H1 (cell line): Measurements from ENCODE around the gene CTTNBP2. TPM values are rescaled to one million over a fixed set of nuclear protein-coding genes. Genes with fewer than 3 reads are reported as not detected.

Source experiments
- CTCF ChIA-PET: fragments of 300-600 bp; sonication (Branson Sonifier 250); formaldehyde crosslinking; loops from one replicate; lab custom pipeline; 2021; ENCODE audit not compliant: partially characterized antibody; lab: Charles Lee
- POLR2A ChIA-PET: fragments of 300-600 bp; sonication (Branson Sonifier 250); formaldehyde crosslinking; loops from one replicate; lab custom pipeline; 2021; ENCODE audit warnings: inconsistent platforms; ENCODE audit not compliant: partially characterized antibody; lab: Charles Lee
- DNase-seq, 2 experiments: peaks; one replicate each; pipeline versions ENCODE4 v3.0.0 to v3.0.0-alpha.2; 2010 to 2022; ENCODE audit warnings: low spot score in 2 of 2, low read depth in 1 of 2, mixed read lengths in 1 of 2
- FAIRE-seq: peaks from 2 replicates; lab custom pipeline; 2011; peaks lifted over from hg19 to GRCh38; lab: Jason Lieb, UNC
- H2AFZ ChIP-seq: 2 replicates; pipeline ENCODE4 v1.8.1; 2012; ENCODE audit warnings: low read length, inconsistent platforms
- H2AK5ac ChIP-seq: 2 replicates; pipeline ENCODE4 v1.6.1; 2013; ENCODE audit warnings: low read depth, low read length
- H2BK120ac ChIP-seq: replicated peaks from 2 replicates; pipeline ENCODE3; 2013; ENCODE audit warnings: low read depth, low read length, inconsistent platforms
- H2BK12ac ChIP-seq: 2 replicates; pipeline ENCODE4 v1.6.1; 2013; ENCODE audit warnings: low read depth, low read length
- H2BK15ac ChIP-seq: 2 replicates; pipeline ENCODE4 v1.6.1; 2013; ENCODE audit warnings: low read length
- H2BK20ac ChIP-seq: 2 replicates; pipeline ENCODE4 v1.6.1; 2013; ENCODE audit warnings: low read length
- H2BK5ac ChIP-seq: 2 replicates; pipeline ENCODE4 v1.6.1; 2013; ENCODE audit warnings: low read depth, low read length
- H3K14ac ChIP-seq: 2 replicates; pipeline ENCODE4 v1.6.1; 2013; ENCODE audit warnings: inconsistent platforms; ENCODE audit not compliant: insufficient read length
- H3K18ac ChIP-seq: 2 replicates; pipeline ENCODE4 v1.6.1; 2013; ENCODE audit warnings: low read length; ENCODE audit errors: extremely low read depth
- H3K23ac ChIP-seq: 2 replicates; pipeline ENCODE4 v1.6.1; 2013; ENCODE audit warnings: inconsistent platforms; ENCODE audit not compliant: insufficient read length
- H3K23me2 ChIP-seq: 2 replicates; pipeline ENCODE4 v1.6.1; 2013; ENCODE audit warnings: low read depth, low read length
- H3K27ac ChIP-seq: 2 replicates; pipeline ENCODE4 v1.6.1; 2011; ENCODE audit warnings: low read depth, low read length, inconsistent platforms
- H3K27me3 ChIP-seq, 4 experiments: replicated peaks in 1 of 4; 1 replicate in 1 of 4; 2 replicates in 3 of 4; pipeline versions ENCODE4 v1.6.1 to v1.8.1; 2011 to 2013; ENCODE audit warnings: low read length in 3 of 4, mild to moderate bottlenecking in 3 of 4, inconsistent platforms in 2 of 4, mixed read lengths in 2 of 4, moderate library complexity in 1 of 4; ENCODE audit not compliant: control insufficient read depth in 3 of 4, insufficient read depth in 3 of 4; ENCODE audit errors: extremely low read depth in 1 of 4
- H3K36me3 ChIP-seq, 4 experiments: 2 replicates each; pipeline versions ENCODE4 v1.6.1 to v1.8.1; 2011 to 2013; ENCODE audit warnings: mild to moderate bottlenecking in 4 of 4, low read length in 3 of 4, moderate library complexity in 2 of 4, control low read depth in 1 of 4, inconsistent platforms in 1 of 4; ENCODE audit not compliant: insufficient read depth in 4 of 4, control insufficient read depth in 2 of 4
- H3K4ac ChIP-seq: replicated peaks from 2 replicates; pipeline ENCODE3; 2013; ENCODE audit warnings: low read length, low read depth, mixed read lengths, inconsistent platforms; ENCODE audit not compliant: insufficient read length
- H3K4me1 ChIP-seq, 4 experiments: replicated peaks in 1 of 4; 1 replicate in 1 of 4; 2 replicates in 3 of 4; pipeline versions ENCODE4 v1.6.1 to v1.8.1; 2011 to 2013; ENCODE audit warnings: low read length in 3 of 4, inconsistent platforms in 2 of 4, mixed read lengths in 1 of 4; ENCODE audit not compliant: insufficient read depth in 4 of 4, control insufficient read depth in 3 of 4
- H3K4me2 ChIP-seq, 2 experiments: 2 replicates each; pipeline versions ENCODE4 v1.6.1 to v1.8.1; 2011 to 2013; ENCODE audit warnings: low read depth in 2 of 2, low read length in 2 of 2, control low read depth in 1 of 2, inconsistent platforms in 1 of 2, mild to moderate bottlenecking in 1 of 2; ENCODE audit not compliant: insufficient read depth in 1 of 2
- H3K4me3 ChIP-seq, 4 experiments: fragments of 200-600, 300-600 bp in 1 of 4; sonication (generic), shearing (Covaris generic), sonication (Bioruptor Twin) in 1 of 4; 2 replicates each; pipeline versions ENCODE4 v1.5.1 to v1.8.1; 2011 to 2016; ENCODE audit warnings: low read length in 4 of 4, low read depth in 3 of 4, control low read depth in 2 of 4, inconsistent platforms in 2 of 4, mild to moderate bottlenecking in 2 of 4, mixed read lengths in 1 of 4, moderate library complexity in 1 of 4; ENCODE audit not compliant: insufficient read depth in 2 of 4; ENCODE audit errors: extremely low read depth in 1 of 4
- H3K56ac ChIP-seq: replicated peaks from 2 replicates; pipeline ENCODE3; 2013; ENCODE audit warnings: low read depth, mild to moderate bottlenecking, mixed read lengths, low read length, inconsistent platforms; ENCODE audit not compliant: insufficient read length
- H3K79me1 ChIP-seq: 2 replicates; pipeline ENCODE4 v1.6.1; 2013; ENCODE audit warnings: low read depth, low read length, control low read depth
- H3K79me2 ChIP-seq, 2 experiments: 2 replicates each; pipeline versions ENCODE4 v1.6.1 to v1.8.1; 2012 to 2013; ENCODE audit warnings: low read length in 2 of 2, mild to moderate bottlenecking in 2 of 2, inconsistent platforms in 1 of 2; ENCODE audit not compliant: insufficient read depth in 2 of 2, control insufficient read depth in 1 of 2
- H3K9ac ChIP-seq, 4 experiments: replicated peaks in 1 of 4; 1 replicate in 1 of 4; 2 replicates in 3 of 4; pipeline versions ENCODE4 v1.6.1 to v1.8.1; 2011 to 2013; ENCODE audit warnings: low read depth in 3 of 4, low read length in 3 of 4, control low read depth in 2 of 4, mild to moderate bottlenecking in 2 of 4, moderate library complexity in 2 of 4, inconsistent platforms in 1 of 4; ENCODE audit errors: extremely low read depth in 1 of 4
- H3K9me3 ChIP-seq, 2 experiments: 2 replicates each; pipeline versions ENCODE4 v1.6.1 to v1.8.1; 2012 to 2013; ENCODE audit warnings: mild to moderate bottlenecking in 2 of 2, moderate library complexity in 2 of 2, control low read depth in 1 of 2, inconsistent platforms in 1 of 2, low read depth in 1 of 2, low read length in 1 of 2, mixed read lengths in 1 of 2; ENCODE audit not compliant: insufficient read depth in 2 of 2
- H4K20me1 ChIP-seq, 2 experiments: replicated peaks in 1 of 2; 2 replicates each; pipeline versions ENCODE3 to v1.8.1; 2011 to 2013; ENCODE audit warnings: inconsistent platforms in 2 of 2, low read length in 2 of 2, mild to moderate bottlenecking in 1 of 2; ENCODE audit not compliant: insufficient read depth in 2 of 2, control insufficient read depth in 1 of 2
- H4K5ac ChIP-seq: 2 replicates; pipeline ENCODE4 v1.6.1; 2013; ENCODE audit warnings: low read length, low read depth, mixed read lengths, inconsistent platforms; ENCODE audit not compliant: insufficient read length
- H4K8ac ChIP-seq: 2 replicates; pipeline ENCODE4 v1.8.0; 2013; ENCODE audit warnings: mild to moderate bottlenecking, moderate library complexity, low read length, inconsistent platforms; ENCODE audit not compliant: insufficient read depth; ENCODE audit errors: extremely low read depth
- H4K91ac ChIP-seq: replicated peaks from 2 replicates; pipeline ENCODE3; 2013; ENCODE audit warnings: low read length, mixed read lengths, inconsistent platforms; ENCODE audit not compliant: insufficient read length
- MAX ChIP-seq: IDR thresholded peaks from 2 replicates; pipeline ENCODE4 v1.6.1; 2012; ENCODE audit warnings: inconsistent platforms
- WGBS, 2 experiments: shearing (Covaris generic) in 1 of 2; methylation state at CpG; one replicate each; pipeline versions ENCODE4 v1.1.6 to v1.1.7; 2013 to 2015; ENCODE audit warnings: low lambda C conversion rate in 2 of 2, mixed read lengths in 2 of 2, inconsistent platforms in 1 of 2, low coverage in 1 of 2, missing lambda C conversion rate in 1 of 2; ENCODE audit not compliant: insufficient replicate concordance in 2 of 2, insufficient coverage in 1 of 2, insufficient read length in 1 of 2; ENCODE audit errors: extremely low coverage in 1 of 2, missing lambda C conversion rate in 1 of 2; 5-methylcytosine and 5-hydroxymethylcytosine counted together
- polyA plus RNA-seq, 7 experiments: library from polyadenylated mRNA; depleted of rRNA in 3 of 7; stranded (reverse) in 5 of 7; unstranded in 2 of 7; fragments of >200 nt in 5 of 7; fragments of 200-250 nt in 2 of 7; gene quantifications; 1 replicate in 5 of 7; 2 replicates in 1 of 7; 4 replicates in 1 of 7; pipeline versions ENCODE4 v1.2.1 to v1.2.3, GENCODE V29; 2011 to 2013; ENCODE audit warnings: missing spikeins in 2 of 7, mixed read lengths in 2 of 7
- total RNA-seq: library from RNA; stranded (reverse); fragmentation: NEBNext Ultra II Directional; extraction: Animal tissue kit (Norgen Biotek cat#: 25700); gene quantifications from 2 replicates; pipeline ENCODE4 v1.2.1, GENCODE V29; 2021

Gene CTTNBP2
- total and polyA plus RNA-seq, 2 of the 8 experiments (the other 6 are each of a cell fraction or from before 2014, with no cell fraction given): 15.3 to 35.1 TPM

DNA sequence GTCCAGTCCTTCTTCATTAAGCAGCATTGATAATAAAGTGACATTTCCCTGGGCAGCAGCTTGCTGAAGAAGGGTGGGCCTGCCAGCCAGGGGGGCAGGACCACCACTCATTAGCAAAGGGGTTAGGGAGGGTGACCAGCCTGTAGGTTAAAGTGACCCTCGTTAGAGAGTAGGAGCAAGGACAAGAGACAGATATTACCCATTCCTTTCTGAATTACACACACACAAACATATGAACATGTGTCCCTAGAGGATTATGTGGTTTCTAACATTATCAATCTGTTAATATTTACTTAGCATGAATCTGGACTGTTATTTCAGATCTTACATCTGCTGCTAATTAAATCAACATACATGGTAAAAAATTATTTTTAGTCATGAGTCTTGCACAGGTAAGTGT lies 88.9 kb downstream of the CTTNBP2 start:
- Histone ChIP-seq H3K27ac (no peak overlapping the region), H2BK20ac (no peak overlapping the region), H3K56ac (no peak overlapping the region), H3K9ac (no peak overlapping the region), H2BK12ac (no peak overlapping the region), H3K23me2 (no peaks in the 10 kb centered on the region), H4K8ac (no peak overlapping the region), H2AK5ac (no peak overlapping the region), H3K4me2 (no peak overlapping the region), H2BK5ac (no peak overlapping the region), H3K79me2 (no peaks in the 10 kb centered on the region), H3K27me3 (no peaks in the 10 kb centered on the region), H2AFZ (no peak overlapping the region), H2BK120ac (no peak overlapping the region), H4K5ac (no peak overlapping the region), H3K4ac (no peak overlapping the region), H4K20me1 (peaks cover 0 to 3% of the 10 kb centered on the region in 2 experiments), H3K14ac (no peak overlapping the region), H3K23ac (no peak overlapping the region), H3K4me3 (no peak overlapping the region), H3K4me1 (no peaks in the 10 kb centered on the region), H3K9me3 (no peaks in the 10 kb centered on the region), H3K18ac (no peak overlapping the region), H3K79me1 (no peaks in the 10 kb centered on the region), H2BK15ac (no peak overlapping the region), H3K36me3 (no peaks in the 10 kb centered on the region; a peak in 2 of 8 replicates), H4K91ac (no peak overlapping the region)
- POLR2A ChIA-PET: no interaction called here
- CTCF ChIA-PET: no interaction called here
- no peak for DNase-seq
- no peak for FAIRE-seq
- 93% methylated on average over 1 of the region's 1 CpG; no CpG with 5 or more reads in 1 of the 2 experiments for WGBS, 2 experiments
- no peak for TF ChIP-seq MAX
